Esophagus (tissue), 2 donors: ENCODE results near the gene TLR1. TPM values are rescaled to one million over a fixed set of nuclear protein-coding genes. Genes with fewer than 3 reads are reported as not detected.
A peak's percentile ranks its signal among the peaks of the same experiment; 100 is the strongest.
"Not testable (repeated sequence)": the region's sequence is repeated elsewhere in the genome, so short reads cannot be mapped to it uniquely, and the experiment has no call there.

ENCODE experiments used
- H3K27ac ChIP-seq, 2 donors: one replicate each; pipeline ENCODE4 v1.5.1; 2013; ENCODE audit warnings: low read depth in 2 of 2, mild to moderate bottlenecking in 2 of 2, inconsistent platforms in 1 of 2, low read length in 1 of 2, moderate library complexity in 1 of 2
- H3K27me3 ChIP-seq, 2 donors: one replicate each; pipeline ENCODE4 v1.6.1; 2013; ENCODE audit warnings: low read length in 2 of 2, control low read depth in 1 of 2, mild to moderate bottlenecking in 1 of 2; ENCODE audit not compliant: insufficient read depth in 2 of 2, control insufficient read depth in 1 of 2
- H3K36me3 ChIP-seq, 2 donors: one replicate each; pipeline ENCODE4 v1.6.1; 2013; ENCODE audit warnings: low read length in 1 of 2; ENCODE audit not compliant: control insufficient read depth in 2 of 2, insufficient read depth in 2 of 2
- H3K4me1 ChIP-seq, 2 donors: one replicate each; pipeline ENCODE4 v1.6.1; 2013; ENCODE audit warnings: low read length in 1 of 2; ENCODE audit not compliant: control insufficient read depth in 2 of 2, insufficient read depth in 2 of 2
- H3K4me3 ChIP-seq, 2 donors: one replicate each; pipeline ENCODE4 v1.5.1; 2013; ENCODE audit warnings: low read length in 2 of 2, mild to moderate bottlenecking in 2 of 2, low read depth in 1 of 2, moderate library complexity in 1 of 2
- H3K9me3 ChIP-seq, 2 donors: one replicate each; pipeline ENCODE4 v1.6.1; 2013; ENCODE audit warnings: mild to moderate bottlenecking in 2 of 2, low read depth in 1 of 2, low read length in 1 of 2, moderate library complexity in 1 of 2; ENCODE audit not compliant: control insufficient read depth in 2 of 2, insufficient read depth in 1 of 2
- WGBS, 2 donors: extraction: QIAGEN DNeasy Blood & Tissue Kit; methylation state at CpG; one replicate each; pipeline ENCODE4 v1.1.7; 2013; 5-methylcytosine and 5-hydroxymethylcytosine counted together
- polyA plus RNA-seq, 2 donors: library from polyadenylated mRNA; stranded (reverse); fragments of 200-250 nt; gene quantifications; one replicate each; pipeline ENCODE4 v1.2.3, GENCODE V29; 2013
- donor health status: healthy with polysubstance abuse.
- donor health status: Bipolar disorder and iron deficiency.

The TLR1 gene
- polyA plus RNA-seq, 2 donors: 1.2 TPM

GRCh38 chr4:38807462-38807861 is 2.9 kb upstream of the TLR1 start:
- 91 to 97% methylated on average over 19 to 29 of the region's 29 CpGs for WGBS, 2 donors
- H3K27me3 ChIP-seq, H3K27ac ChIP-seq, H3K4me1 ChIP-seq, H3K9me3 ChIP-seq, H3K36me3 ChIP-seq, H3K4me3 ChIP-seq: not testable (repeated sequence)

GRCh38 chr4:38806251-38806650 is 1.7 kb upstream of the TLR1 start:
- H3K9me3 ChIP-seq, H3K36me3 ChIP-seq, H3K27ac ChIP-seq, H3K4me1 ChIP-seq, H3K4me3 ChIP-seq, H3K27me3 ChIP-seq: not testable (repeated sequence)
- WGBS, 2 donors: 88 to 92% methylated on average over 9 of the region's 9 CpGs

GRCh38 chr4:38805530-38806145 is 1.0 kb upstream of the TLR1 start:
- no peaks in the 10 kb centered on the region for H3K27me3 ChIP-seq
- peak overlapping the region; percentile 15 to 22 for H3K27ac ChIP-seq
- no peak overlapping the region for H3K4me3 ChIP-seq
- H3K4me1 ChIP-seq: no peaks in the 10 kb centered on the region
- H3K9me3 ChIP-seq: no peaks in the 10 kb centered on the region
- peaks cover 0 to under 1% of the 10 kb centered on the region in 2 donors for H3K36me3 ChIP-seq
- WGBS, 2 donors: 45 to 50% methylated on average over 5 of the region's 5 CpGs

- Histone ChIP-seq H3K27ac (peak overlapping the region; percentile 55 to 65), H3K4me3 (peak overlapping the region; percentile 33 to 37), H3K36me3 (peaks cover 0 to 7% of the 10 kb centered on the region in 2 donors), H3K9me3 (peaks cover 0 to 2% of the 10 kb centered on the region in 2 donors), H3K4me1 (no peaks in the 10 kb centered on the region), H3K27me3 (no peaks in the 10 kb centered on the region)
- WGBS, 2 donors: 10 to 16% methylated on average over 6 of the region's 6 CpGs
Measured at GRCh38 chr4:38803833-38804653, 548 bp downstream of the TLR1 start.

- no peak overlapping the region for H3K4me3 ChIP-seq
- peaks cover 0 to 9% of the 10 kb centered on the region in 2 donors for H3K36me3 ChIP-seq
- H3K27ac ChIP-seq: no peak overlapping the region
- no peaks in the 10 kb centered on the region for H3K27me3 ChIP-seq
- H3K4me1 ChIP-seq: no peaks in the 10 kb centered on the region
- 94 to 95% methylated on average over 15 of the region's 15 CpGs for WGBS, 2 donors
- H3K9me3 ChIP-seq: peaks cover 0 to 2% of the 10 kb centered on the region in 2 donors
Measured at GRCh38 chr4:38802561-38803355, 1.8 kb downstream of the TLR1 start.

- Histone ChIP-seq H3K4me3 (no peak overlapping the region), H3K9me3 (peaks cover 0 to 2% of the 10 kb centered on the region in 2 donors), H3K4me1 (no peaks in the 10 kb centered on the region), H3K36me3 (peaks cover 0 to 9% of the 10 kb centered on the region in 2 donors), H3K27me3 (no peaks in the 10 kb centered on the region), H3K27ac (no peak overlapping the region)
- WGBS, 2 donors: 91 to 99% methylated on average over 3 of the region's 3 CpGs
Measured at GRCh38 chr4:38800961-38801450, 3.6 kb downstream of the TLR1 start.

GRCh38 chr4:38800366-38800765 is 4.2 kb downstream of the TLR1 start:
- H3K4me1 ChIP-seq: no peaks in the 10 kb centered on the region
- 94 to 95% methylated on average over 2 of the region's 2 CpGs for WGBS, 2 donors
- H3K27ac ChIP-seq: no peak overlapping the region
- peaks cover 0 to 9% of the 10 kb centered on the region in 2 donors for H3K36me3 ChIP-seq
- no peaks in the 10 kb centered on the region for H3K27me3 ChIP-seq
- peak overlapping the region in 1 of 2 donors; percentile 4 for H3K4me3 ChIP-seq
- peaks cover 0 to 2% of the 10 kb centered on the region in 2 donors for H3K9me3 ChIP-seq

- Histone ChIP-seq H3K4me3 (no peak overlapping the region), H3K9me3 (peaks cover 0 to 2% of the 10 kb centered on the region in 2 donors), H3K4me1 (no peaks in the 10 kb centered on the region), H3K36me3 (peaks cover 0 to 4% of the 10 kb centered on the region in 2 donors), H3K27ac (no peak overlapping the region), H3K27me3 (no peaks in the 10 kb centered on the region)
- 63 to 71% methylated on average over 3 of the region's 3 CpGs for WGBS, 2 donors
Measured at GRCh38 chr4:38795087-38795486, 9.5 kb downstream of the TLR1 start.

- 76 to 82% methylated on average over 2 of the region's 2 CpGs for WGBS, 2 donors
- no peak overlapping the region for H3K27ac ChIP-seq
- no peaks in the 10 kb centered on the region for H3K27me3 ChIP-seq
- no peaks in the 10 kb centered on the region for H3K4me1 ChIP-seq
- H3K9me3 ChIP-seq: no peaks in the 10 kb centered on the region
- peaks cover 0 to 2% of the 10 kb centered on the region in 2 donors for H3K36me3 ChIP-seq
- no peak overlapping the region for H3K4me3 ChIP-seq
Measured at GRCh38 chr4:38794051-38794450, 10.5 kb downstream of the TLR1 start.
